G401.6 (cell line): Measurements from ENCODE around the gene TNFRSF18.
"Not testable (repeated sequence)": the region's sequence is repeated elsewhere in the genome, so short reads cannot be mapped to it uniquely, and the experiment has no call there.

Source experiments
- FAIRE-seq: peaks from 2 replicates; lab custom pipeline; 2012; peaks lifted over from hg19 to GRCh38; lab: Jason Lieb, UNC

The TNFRSF18 gene

GRCh38 chr1:1206376-1206965, at the start of gene TNFRSF18:
TNFRSF18 (minus strand) TSS chr1:1206592; CDS start chr1:1206571, 21 bp downstream.
- FAIRE-seq: no peak

- FAIRE-seq: no peak
Measured at GRCh38 chr1:1255611-1256010, 49.2 kb upstream of the TNFRSF18 start.

GRCh38 chr1:1255078-1255477, 48.7 kb upstream of the TNFRSF18 start:
- FAIRE-seq: no peak

- no peak for FAIRE-seq
Measured at GRCh38 chr1:1254667-1254998, 48.2 kb upstream of the TNFRSF18 start.

- no peak for FAIRE-seq
Measured at GRCh38 chr1:1253972-1254666, 47.7 kb upstream of the TNFRSF18 start.

- no peak for FAIRE-seq
Measured at GRCh38 chr1:1253314-1253713, 46.9 kb upstream of the TNFRSF18 start.

GRCh38 chr1:1250786-1251284, 44.4 kb upstream of the TNFRSF18 start:
- FAIRE-seq: no peak

- FAIRE-seq: not testable (repeated sequence)
Measured at GRCh38 chr1:1248009-1248913, 41.9 kb upstream of the TNFRSF18 start.

- no peak for FAIRE-seq
Measured at GRCh38 chr1:1247341-1247913, 41.0 kb upstream of the TNFRSF18 start.

- FAIRE-seq: no peak
Measured at GRCh38 chr1:1246577-1247340, 40.4 kb upstream of the TNFRSF18 start, which contains the start of gene C1QTNF12. C1QTNF12 (minus strand) TSS chr1:1246722; CDS start chr1:1246690, 32 bp downstream.

- FAIRE-seq: no peak
Measured at GRCh38 chr1:1245817-1246576, 39.6 kb upstream of the TNFRSF18 start.

GRCh38 chr1:1245178-1245816, 38.9 kb upstream of the TNFRSF18 start:
- no peak for FAIRE-seq

- FAIRE-seq: no peak
Measured at GRCh38 chr1:1244192-1244811, 37.9 kb upstream of the TNFRSF18 start.

GRCh38 chr1:1243807-1244191, 37.4 kb upstream of the TNFRSF18 start:
- FAIRE-seq: no peak

GRCh38 chr1:1243266-1243660, 36.9 kb upstream of the TNFRSF18 start:
- no peak for FAIRE-seq

- no peak for FAIRE-seq
Measured at GRCh38 chr1:1242461-1243265, 36.3 kb upstream of the TNFRSF18 start.

- FAIRE-seq: no peak
Measured at GRCh38 chr1:1241588-1242219, 35.3 kb upstream of the TNFRSF18 start.

- FAIRE-seq: no peak
Measured at GRCh38 chr1:1240822-1241587, 34.6 kb upstream of the TNFRSF18 start.
